AG10803 (cell line): ENCODE results near the gene NUTM1.

Source experiments
- DNase-seq: peaks from one replicate; pipeline ENCODE4 v3.0.0; 2010; ENCODE audit warnings: low read depth
- H3K4me3 ChIP-seq: 2 replicates; pipeline ENCODE4 v1.5.1; 2011; ENCODE audit warnings: mild to moderate bottlenecking, low read length, control low read depth
- TF ChIP-seq, protein P1 (sequence below): conservative IDR thresholded peaks from 2 replicates; pipeline ENCODE4 v1.5.1; 2011; ENCODE audit warnings: mild to moderate bottlenecking, low read length, control low read depth, inconsistent platforms

NUTM1 gene

DNA sequence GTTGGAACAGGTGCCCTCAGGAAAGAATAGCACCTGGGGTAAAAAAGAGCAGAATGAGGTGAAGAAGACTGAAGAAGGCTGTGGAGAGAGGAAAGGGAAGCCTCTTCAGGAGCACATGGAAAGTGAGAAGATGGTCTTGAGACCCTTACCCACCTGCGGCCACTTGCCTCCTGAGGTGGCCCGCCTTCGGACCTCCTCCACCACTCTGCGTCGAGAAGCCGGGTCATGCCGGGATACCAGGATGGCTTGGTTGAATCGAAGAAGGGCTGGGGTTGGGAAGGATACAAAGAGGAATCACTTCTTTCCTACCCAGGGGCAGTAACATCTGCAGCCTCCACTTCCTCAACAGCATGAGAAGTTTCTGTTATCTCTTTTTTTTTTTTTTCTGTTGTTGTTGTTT is 20.9 kb downstream of the NUTM1 start:
- TF ChIP-seq, protein P1, sequence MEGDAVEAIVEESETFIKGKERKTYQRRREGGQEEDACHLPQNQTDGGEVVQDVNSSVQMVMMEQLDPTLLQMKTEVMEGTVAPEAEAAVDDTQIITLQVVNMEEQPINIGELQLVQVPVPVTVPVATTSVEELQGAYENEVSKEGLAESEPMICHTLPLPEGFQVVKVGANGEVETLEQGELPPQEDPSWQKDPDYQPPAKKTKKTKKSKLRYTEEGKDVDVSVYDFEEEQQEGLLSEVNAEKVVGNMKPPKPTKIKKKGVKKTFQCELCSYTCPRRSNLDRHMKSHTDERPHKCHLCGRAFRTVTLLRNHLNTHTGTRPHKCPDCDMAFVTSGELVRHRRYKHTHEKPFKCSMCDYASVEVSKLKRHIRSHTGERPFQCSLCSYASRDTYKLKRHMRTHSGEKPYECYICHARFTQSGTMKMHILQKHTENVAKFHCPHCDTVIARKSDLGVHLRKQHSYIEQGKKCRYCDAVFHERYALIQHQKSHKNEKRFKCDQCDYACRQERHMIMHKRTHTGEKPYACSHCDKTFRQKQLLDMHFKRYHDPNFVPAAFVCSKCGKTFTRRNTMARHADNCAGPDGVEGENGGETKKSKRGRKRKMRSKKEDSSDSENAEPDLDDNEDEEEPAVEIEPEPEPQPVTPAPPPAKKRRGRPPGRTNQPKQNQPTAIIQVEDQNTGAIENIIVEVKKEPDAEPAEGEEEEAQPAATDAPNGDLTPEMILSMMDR, result no peak
- no peak overlapping the region for H3K4me3 ChIP-seq
- DNase-seq, result no peak

DNA sequence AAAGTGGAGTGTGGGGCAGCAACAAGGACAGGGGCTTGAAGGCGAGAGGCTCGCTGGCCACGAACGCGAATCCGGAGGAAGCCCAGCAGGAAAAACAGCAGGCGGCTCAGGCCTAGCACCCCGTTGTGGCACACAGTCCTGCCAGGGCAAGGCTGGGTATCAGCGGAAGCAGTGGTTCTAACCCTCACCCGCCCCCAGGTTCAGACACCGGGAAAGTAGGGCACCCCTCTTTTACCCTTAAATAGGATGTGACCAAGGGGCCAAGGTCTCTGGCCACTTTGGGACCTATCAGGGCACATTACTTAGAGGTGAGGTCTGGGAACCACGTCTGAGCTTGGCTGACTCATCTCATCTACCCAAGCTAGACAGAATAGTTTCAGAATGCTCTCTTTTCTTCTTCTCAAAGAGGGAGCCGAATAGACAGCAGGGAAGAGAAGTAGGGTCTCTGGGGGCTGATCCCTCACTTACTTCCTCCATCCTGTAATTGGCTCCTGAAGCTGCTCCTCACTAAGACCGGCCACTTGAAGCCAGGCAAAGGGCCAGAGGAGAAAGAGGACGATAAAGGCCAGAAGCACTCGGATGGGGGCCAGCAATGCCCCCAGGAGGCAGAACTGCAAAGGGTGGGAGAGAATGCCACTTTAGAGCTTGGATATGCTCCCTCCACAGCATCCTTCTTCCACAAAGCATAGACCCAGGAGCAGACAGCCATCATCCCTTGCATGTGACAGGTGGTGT is 22.1 kb downstream of the NUTM1 start:
- TF ChIP-seq, protein P1, result no peak
- peak overlapping the region; percentile 82 for H3K4me3 ChIP-seq

DNA sequence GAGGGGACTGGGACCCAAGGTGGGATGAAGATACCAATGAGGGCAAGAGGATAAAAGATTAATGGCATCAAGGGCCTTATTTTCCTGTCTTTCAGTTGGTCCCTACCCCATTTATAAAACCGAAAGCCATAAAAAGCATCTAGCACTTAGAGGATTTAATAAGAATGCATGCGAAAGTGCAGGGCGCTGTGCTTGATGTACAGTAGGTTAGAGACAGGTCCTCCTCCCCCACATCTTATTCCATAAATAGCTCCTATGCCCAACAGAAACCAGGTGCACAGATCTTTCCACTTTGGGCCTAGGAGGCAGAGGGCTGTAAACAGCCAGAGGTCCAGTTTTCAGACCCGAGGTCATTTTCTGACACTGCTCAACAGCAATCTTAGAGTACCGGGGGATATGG is 22.7 kb downstream of the NUTM1 start:
- TF ChIP-seq, protein P1, result no peak
- no peak for DNase-seq
- peak overlapping the region; percentile 82 for H3K4me3 ChIP-seq

More for the DNA sequence above, 22.1 kb downstream of the NUTM1 start:
- DNase-seq, result no peak

DNA sequence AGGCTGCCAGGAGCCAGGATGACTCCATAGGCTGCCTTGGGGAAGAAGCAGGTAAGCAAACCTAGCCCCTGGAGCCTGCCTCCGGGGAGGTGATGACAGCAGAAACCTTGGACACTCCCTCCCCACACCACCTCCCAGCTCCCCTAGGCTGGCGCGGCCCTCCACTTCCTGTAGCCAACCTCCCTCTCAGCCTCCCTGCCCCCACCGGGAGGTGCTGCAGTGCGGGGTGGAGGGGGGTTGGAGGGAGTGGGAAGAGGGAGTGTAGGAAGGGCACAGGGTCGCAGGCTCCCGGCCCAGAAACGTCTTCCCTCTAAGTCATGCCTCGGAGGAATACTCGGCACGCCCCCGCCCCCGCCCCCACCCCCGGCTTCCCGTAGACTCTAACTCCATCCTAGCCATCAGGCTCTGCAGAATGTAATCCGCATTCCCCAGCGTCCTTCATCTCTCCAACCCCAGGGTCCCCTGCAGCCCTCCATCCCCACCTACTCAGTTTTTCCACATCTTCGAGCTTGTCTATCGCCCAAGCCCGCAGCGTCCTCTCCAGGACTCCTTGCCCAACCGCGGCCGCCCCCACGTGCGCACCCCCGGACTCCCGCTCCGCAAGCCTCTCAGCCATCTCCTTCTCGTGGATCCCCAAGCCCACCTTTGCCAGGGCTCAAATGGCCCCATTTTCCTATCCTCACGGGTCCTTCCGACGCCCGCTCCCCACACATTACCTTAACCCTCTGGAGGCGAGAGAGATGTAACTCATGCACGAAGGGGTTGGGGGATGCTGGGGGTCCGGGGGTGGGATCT is 23.4 kb downstream of the NUTM1 start:
- peak; percentile 20 for DNase-seq

DNA sequence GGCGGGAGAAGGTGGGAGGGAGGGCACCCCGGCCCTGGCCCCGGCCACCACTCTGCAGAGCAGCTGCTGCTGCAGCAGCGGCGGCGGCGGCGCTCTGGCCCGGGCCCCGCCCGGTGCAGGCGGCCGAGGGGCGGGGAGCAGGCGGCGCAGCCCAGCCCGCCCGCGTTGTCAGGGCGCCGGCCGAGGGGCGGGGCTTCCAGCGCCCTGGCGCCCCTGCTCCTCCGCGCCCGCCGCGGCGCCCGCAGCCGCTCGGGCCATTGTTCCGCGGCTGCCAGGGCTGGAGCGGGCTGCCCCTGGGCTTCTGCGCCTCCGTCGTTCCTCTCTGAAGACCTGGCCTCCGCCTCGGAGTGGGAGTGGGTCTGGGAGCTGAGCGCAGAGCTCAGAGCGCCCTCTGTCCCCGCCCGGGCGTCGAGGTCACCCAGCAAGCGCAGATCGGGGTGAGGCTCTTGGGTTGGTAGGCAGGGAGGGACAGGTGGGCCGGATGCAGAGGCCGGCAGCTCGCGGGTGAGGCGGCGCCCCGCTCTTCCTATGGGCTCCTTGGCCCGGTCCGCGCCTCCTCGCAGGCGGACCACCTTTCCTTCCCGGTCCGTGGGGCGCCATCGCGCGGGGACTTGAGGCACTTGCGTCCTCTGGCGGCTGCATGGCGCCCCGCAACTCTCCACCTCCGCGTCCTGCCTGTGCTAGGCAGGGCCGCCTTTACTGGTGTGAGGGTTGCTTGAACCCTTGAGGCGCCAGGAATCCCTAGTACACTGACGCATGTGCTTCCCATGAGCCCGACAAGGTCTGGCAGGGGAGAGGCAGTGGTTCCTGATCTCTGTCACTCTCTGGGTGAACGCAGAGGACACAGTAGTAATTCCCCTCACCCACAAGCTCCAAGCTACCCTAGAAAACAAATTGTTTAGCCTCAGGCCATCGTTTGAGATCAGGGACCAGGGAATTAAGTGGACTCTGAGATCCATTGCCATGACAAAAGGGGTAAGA is 24.3 kb downstream of the NUTM1 start, which contains the start of gene LPCAT4:
TSS of gene LPCAT4 (minus strand) at position 96 of the 981 bp plus-strand sequence. CDS start 96 bp downstream, outside the sequence.
- TF ChIP-seq, protein P1, result peak; percentile 73
- peak within 1 kb of the TSS; percentile 95 for H3K4me3 ChIP-seq
- peak; percentile 83 for DNase-seq

More for the DNA sequence above, 23.4 kb downstream of the NUTM1 start:
- TF ChIP-seq, protein P1, result no peak
- peak overlapping the region; percentile 82 for H3K4me3 ChIP-seq

DNA sequence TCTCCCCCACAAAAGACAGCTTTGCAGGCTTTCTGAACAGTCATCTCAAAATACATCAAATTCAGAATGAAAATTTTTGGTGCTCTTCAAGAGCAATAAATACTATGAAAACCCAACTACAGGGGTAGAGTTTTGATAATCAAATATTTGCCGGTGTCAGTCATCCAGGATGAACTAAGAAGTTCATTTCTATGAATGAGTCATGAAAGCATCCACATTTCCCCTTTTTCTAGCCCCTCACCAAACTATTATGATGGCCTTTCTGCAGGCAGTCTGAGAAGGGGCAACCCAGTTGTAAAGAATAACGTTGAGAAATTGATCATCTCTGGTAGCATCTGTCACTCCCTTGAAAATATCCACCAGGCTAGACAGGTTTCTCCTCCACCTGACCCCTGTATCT is 27.0 kb downstream of the NUTM1 start:
- H3K4me3 ChIP-seq, result no peak overlapping the region
- no peak for DNase-seq
- TF ChIP-seq, protein P1, result no peak
